Activated gamma-delta T cell treated with Interleukin-2 at 50 U/mL for 16 hours (primary cell): ENCODE results near the gene RELB.

Experiments
- DNase-seq: peaks from one replicate; pipeline ENCODE4 v3.0.0-alpha.2; 2020

Gene RELB

DNA sequence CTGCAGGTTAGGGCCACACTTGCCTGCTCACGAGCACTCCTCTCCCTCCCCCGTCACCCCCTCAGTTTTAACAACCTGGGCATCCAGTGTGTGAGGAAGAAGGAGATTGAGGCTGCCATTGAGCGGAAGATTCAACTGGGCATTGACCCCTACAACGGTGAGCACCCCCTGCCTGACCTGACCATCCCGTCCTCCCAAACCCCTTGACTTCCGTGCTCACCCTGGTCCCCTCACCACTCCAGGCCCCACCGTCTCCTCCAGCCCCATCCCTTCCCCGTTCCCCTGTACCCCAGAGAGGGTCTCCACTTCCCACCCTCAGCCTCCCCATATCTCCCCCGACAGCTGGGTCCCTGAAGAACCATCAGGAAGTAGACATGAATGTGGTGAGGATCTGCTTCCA, 24.0 kb downstream of the RELB start:
- DNase-seq, result no peak

DNA sequence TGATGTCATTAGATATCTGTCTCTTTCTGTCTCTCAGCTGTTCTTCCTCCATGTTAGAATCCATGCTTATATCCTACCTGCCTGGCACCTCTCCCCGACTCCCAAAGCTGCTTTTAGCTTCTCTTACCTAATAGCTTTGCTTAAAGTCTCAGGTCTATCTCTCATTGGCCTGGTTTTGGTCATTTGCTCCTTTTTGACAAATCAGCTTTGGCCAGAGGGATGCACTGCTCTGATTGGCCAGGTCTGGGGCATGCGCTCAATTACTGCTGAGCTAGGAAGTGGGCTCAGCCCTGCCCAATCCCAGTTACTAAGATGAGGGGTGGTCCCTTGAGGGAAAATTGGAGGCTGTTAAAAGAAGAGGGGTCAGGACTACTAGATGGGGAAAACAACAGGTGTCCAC, 26.1 kb downstream of the RELB start:
- DNase-seq, result no peak

DNA sequence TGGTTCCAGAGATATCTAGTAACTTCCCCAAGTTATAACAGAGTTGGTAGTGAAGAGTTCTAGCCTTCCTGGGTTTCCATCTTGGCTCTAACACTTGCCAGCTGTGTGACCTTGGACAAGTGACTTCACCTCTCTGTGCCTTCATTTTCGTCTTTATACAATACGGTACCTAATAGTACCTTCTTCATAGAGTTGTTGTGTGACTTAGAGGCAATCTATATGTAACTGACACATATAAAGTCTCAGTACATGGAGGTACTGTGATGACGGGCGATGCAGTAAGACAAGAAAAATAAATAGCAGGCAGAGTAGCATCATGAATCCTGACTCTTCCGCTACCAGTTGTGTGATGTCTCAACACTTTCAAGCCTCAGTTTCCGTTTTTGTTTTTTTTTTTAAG, 29.6 kb downstream of the RELB start:
- DNase-seq, result no peak

DNA sequence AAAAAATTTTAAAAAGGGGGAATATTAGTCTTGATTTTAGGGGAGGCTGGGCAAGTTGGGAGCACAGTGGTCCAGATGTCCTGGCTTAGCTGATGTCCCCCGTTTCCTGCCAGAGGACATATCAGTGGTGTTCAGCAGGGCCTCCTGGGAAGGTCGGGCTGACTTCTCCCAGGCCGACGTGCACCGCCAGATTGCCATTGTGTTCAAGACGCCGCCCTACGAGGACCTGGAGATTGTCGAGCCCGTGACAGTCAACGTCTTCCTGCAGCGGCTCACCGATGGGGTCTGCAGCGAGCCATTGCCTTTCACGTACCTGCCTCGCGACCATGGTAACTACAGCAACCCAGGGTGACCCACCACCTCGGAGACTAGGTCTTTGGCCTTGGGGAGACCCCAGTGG, 31.2 kb downstream of the RELB start:
- no peak for DNase-seq

DNA sequence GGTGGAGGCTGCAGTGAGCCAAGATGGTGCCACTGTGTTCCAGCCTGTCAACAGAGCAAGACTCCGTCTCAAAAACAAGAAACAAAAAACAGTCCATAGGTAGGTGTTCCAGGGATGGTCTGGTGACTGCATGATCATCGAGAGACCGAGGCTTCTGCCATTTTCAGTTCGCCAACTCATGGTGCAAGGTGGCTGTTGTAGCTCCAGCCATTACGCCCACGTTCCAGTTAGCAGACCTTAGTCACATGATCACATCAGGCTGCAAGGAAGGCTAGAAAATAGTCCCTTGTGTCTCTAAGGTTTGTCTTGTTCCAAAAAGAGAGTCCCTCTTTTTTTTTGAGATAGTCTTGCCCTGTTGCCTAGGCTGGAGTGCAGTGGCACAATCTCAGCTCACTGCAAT, 34.5 kb downstream of the RELB start:
- no peak for DNase-seq

DNA sequence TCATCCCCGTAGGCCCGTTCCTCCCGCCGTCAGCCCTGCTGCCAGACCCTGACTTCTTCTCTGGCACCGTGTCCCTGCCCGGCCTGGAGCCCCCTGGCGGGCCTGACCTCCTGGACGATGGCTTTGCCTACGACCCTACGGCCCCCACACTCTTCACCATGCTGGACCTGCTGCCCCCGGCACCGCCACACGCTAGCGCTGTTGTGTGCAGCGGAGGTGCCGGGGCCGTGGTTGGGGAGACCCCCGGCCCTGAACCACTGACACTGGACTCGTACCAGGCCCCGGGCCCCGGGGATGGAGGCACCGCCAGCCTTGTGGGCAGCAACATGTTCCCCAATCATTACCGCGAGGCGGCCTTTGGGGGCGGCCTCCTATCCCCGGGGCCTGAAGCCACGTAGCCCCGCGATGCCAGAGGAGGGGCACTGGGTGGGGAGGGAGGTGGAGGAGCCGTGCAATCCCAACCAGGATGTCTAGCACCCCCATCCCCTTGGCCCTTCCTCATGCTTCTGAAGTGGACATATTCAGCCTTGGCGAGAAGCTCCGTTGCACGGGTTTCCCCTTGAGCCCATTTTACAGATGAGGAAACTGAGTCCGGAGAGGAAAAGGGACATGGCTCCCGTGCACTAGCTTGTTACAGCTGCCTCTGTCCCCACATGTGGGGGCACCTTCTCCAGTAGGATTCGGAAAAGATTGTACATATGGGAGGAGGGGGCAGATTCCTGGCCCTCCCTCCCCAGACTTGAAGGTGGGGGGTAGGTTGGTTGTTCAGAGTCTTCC, 36.3 kb downstream of the RELB start:
- DNase-seq, result no peak

DNA sequence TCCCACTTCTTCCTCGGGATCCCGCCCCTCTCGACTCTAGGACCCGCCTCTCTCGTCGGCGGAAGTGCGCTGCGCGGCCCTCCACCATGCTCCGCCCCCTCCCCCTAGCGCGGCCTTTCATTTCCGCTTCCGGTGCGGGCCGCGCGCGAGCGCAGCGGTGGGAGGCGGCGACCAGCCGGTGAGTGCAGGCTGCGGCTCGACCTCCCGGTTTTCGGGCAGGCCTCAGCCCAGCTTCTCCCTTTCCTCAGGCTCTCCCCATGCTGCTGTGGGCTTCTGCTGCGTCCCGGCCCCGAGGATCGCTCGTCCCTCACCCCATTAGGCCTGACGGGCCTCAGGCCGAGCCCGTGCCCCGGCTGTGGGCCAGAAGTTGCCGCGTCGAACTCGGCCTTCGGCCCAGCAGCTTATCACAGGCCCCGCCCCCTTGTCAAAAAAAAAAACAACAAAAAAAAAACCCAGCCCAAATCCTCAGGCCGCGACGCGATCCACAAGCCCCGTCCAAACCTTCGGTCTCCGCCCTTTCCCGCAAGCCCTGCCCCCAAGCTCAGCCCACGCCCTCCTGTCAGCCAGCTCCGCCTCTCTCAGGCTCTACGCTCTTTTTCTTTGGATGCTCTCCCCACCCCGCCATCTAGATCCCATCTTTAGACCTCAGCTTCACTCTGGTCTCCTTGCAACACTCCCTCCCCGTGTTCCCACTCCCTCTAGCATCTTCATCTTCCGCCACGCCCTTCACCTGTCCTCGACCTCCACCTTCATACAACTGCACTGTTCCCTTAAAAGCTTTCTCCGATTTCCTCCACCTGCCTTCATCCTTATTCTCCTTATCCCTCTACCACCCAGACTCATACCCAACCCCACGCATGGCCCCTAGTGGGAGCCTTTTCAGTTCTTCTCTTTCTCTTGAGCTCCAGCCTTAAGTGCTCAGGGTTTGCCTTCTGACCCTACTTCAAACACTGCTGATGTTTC, 37.9 kb downstream of the RELB start, which contains the start of gene CLASRP:
TSS of gene CLASRP (plus strand) at position 115 of the 963 bp plus-strand sequence. CDS start 1,168 bp downstream, outside the sequence.
- peak; percentile 87 for DNase-seq

DNA sequence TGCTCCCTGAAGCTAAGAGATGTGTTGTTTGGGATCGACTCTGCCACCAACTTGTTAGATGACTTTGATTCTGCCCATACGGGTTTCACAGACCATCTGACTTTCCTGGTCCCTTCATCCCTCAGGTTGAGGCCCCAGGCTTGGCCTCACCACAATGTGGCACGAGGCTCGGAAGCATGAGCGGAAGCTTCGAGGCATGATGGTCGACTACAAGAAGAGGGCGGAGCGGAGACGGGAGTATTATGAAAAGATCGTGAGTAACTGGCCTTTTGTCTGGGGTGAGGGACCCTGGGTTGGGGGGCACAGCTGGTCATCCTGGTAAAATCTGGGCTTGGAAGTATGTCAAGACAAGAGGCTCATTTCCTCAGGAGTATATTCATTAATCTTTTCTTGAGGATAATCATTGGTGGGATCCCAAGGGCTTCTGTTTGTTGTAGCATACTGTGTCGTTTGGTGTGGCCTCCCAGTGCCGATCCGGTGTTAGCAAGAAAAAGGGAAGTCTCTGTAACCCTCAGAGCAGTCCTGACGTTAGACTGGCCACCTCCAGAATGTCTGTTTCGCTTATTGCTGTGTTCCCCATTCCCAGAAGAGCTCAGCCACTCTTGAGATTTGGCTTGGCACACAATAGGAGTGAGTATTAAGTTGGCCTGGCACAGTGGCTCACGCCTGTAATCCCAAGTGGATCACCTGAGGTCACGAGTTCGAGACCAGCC, 39.0 kb downstream of the RELB start:
- DNase-seq, result no peak

DNA sequence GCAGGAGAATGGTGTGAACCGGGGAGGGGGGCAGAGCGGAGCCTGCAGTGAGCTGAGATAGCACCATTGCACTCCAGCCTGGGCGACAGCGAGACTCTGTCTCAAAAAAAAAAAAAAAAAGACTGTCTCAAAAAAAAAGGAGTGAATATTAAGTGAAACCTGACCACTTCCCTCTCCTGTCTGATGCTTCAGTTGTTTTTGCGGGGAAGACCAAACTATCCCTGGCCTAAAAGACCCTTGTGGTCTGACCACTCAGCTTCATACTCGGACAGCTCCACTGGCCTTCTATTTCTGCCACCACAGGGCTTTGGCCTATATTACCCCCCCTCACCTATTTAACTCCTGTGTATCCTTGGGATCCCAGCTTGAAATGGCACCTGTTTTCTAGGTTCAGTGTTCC, 39.9 kb downstream of the RELB start:
- no peak for DNase-seq

DNA sequence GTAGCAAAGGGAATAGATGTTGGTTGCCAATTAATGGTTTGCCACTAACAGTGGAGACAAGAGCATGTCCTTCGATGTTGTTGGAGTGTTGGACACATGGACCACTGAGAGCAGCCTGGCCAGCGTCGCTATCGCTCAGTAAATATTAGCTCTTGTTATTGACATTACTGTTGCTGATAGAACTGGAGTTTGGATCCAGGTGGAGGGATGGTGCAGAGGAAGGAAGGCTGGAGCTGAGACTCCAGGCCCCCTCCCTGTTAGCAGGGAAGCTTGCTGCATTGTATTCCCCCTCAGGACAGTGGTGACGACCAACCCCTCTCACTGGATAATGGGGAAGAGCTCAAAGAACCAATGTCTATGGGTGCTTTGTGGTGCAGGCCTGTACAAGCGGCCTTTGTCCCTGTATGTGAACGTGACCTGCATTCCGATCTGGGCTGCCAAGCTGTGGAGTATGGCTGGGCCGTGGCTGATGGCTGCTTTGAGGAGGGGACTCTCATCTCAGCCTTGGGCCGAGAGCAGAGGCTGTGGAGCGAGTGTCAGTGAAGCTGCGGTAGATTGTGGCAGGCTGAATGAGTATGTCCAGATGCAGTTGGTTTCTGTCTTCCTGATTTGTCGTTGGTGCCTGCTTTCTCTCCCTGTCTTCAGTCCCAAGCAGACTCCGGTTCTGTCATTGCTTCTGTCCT, 44.5 kb downstream of the RELB start:
- DNase-seq, result no peak

DNA sequence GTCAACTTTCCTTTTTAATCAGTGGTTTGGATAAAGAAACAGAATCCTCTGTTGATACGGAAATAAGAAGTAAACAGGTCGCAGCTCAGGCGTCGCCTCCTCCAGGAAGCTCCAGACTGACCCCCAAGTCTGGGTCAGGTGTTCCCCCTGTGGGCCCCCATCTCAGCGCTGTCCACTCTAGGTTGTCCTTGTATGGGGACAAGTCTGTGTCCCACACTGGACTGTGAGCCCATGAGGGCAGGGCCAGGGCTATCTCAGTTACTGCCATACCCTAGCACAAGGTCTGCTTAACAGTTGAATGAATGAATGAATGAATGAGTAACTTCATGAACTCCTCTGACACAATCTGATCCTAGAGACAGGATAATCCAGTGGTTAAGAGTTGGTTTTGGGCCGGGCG, 45.1 kb downstream of the RELB start:
- no peak for DNase-seq

DNA sequence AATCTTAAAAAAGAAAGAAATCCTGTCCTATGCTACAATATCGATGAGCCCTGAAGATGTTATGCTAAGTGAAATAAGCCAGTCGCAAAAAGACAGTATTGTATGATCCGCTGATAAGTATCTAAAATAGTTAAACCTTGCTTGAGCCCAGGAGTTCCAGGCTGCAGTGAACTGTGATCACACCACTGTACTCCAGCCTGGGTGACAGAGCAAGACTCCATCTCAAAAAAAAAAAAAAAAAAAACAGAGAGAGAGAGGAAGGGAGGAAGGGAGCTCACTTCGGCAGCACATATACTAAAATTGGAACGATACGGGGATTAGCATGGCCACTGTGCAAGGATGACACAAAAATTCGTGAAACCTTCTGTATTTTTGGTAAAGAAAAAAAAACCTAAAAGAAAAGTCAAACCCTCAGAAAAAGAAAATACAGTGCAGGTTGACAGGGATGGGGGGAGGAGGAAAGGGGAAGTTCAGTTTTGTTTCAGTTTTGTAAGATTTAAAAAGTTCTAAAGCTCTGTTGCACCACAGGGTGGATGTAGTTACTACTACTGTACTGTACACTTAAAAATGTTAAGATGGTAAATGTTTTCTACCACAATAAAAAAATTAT, 46.0 kb downstream of the RELB start:
- DNase-seq, result no peak

DNA sequence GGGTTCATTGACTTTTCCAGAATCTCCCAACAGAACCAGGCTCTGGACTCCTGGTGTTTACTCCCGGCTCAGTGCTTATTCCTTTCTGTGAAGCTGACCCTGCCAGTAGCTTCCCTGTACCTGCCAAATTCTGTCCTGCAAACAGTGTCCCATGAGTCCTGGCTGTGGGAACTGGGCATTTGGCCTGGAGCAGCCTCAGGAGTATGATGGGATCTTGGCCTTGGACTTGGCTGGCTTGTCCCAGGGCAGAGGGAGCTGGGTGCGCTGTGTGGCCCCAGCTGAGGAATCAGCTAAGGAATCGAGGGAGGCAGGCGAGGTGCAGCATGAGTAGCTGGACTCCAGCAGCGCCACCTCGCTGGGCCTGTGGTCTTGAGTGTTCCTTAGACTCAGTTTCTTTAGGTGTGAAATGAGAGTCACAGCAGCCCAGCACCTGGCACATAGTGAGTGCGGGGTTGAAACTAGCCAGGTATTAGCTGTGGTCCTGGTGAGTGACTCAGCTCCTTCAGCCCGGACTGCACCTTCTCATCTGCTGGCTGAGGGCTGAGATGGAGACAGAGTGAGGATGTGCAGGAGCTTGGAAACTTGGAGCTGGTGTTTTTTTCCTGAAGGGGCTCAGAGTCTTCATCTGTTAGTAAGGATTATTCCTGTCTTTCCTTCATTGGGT, 47.9 kb downstream of the RELB start:
- DNase-seq, result no peak

DNA sequence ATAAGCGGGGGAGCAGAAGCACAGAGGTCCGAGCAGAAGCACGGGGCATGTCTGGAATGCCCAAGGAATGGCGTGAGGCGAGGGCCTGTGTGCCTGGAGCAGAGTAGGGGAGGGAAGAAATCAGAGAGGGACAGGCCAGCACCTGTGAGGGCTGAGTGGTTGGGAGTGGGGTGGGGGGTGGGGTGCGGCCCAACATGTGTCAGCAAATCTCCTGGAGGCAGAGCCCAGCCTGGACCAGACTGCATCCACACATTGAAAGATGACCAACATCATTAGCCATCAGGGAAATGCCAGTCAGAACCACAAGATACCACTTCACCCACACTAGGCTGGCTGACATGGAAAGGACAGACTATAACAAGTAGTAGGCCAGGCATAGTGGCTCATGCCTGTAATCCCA, 48.8 kb downstream of the RELB start:
- DNase-seq, result no peak

DNA sequence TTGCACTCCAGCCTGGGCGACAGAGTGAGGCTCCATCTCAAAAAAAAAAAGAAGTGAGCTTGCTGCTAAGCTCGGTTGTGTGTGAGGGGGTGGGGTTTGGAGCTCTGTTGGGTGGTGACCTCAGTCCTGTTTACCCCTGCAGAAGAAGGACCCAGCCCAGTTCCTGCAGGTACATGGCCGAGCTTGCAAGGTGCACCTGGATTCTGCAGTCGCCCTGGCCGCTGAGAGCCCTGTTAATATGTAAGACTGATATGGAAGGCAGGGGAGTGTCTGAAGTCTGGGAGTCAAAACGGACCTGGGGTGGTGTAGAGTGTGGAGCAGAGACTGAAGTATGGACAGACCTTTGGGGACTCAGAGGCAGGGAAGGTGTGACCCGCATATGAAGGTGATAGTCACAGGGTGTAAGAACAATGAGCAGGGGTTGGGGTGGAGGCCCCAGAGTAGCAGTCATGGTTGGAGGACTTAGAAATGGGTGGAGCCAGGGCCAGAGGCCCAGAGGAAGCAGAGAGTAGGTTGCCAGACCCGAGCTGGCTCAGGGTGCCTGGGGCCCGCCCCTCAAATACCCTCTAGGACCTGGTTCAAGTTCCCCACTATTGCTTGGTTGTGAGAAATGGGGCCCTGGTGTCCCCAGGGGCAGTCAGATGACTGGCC, 50.8 kb downstream of the RELB start:
- no peak for DNase-seq

DNA sequence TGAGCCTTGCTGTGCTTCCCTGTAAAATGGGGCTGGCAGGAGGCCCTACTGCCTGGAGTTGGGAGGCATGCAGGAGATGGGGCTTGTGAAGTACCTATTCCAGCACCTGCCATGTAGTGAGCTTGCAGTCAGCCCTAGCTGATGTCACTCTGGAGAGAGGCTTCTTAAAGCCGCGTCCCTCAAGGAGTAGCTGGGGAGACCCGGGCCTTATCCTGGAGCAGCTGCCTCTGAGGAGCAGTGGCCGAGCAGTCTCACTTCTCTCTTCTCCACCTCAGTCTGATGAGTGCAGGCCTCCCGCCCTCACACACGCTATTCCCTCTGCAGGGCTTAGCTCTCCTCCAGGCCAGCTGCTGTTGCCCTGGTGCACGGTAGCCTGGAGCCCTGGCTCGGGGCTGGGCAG, 55.6 kb downstream of the RELB start:
- no peak for DNase-seq

DNA sequence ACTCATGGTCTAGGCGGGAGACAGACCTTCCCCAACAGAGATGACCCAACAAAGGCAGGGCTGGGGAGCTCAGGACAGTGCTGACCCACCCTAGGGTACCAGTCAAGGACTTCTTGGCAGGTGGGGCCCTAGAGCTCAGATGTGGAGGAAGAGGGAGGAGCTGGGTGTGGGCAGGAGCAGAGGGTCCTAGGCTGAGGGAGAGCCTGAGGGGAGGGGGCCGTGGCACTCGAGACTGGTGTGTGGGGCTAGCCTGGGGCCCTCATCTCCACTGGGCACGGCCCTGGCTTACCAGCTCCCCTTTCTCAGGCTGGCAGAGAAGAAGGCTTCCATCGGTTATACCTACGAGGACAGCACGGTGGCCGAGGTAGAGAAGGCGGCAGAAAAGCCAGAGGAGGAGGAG, 56.2 kb downstream of the RELB start:
- DNase-seq, result no peak

DNA sequence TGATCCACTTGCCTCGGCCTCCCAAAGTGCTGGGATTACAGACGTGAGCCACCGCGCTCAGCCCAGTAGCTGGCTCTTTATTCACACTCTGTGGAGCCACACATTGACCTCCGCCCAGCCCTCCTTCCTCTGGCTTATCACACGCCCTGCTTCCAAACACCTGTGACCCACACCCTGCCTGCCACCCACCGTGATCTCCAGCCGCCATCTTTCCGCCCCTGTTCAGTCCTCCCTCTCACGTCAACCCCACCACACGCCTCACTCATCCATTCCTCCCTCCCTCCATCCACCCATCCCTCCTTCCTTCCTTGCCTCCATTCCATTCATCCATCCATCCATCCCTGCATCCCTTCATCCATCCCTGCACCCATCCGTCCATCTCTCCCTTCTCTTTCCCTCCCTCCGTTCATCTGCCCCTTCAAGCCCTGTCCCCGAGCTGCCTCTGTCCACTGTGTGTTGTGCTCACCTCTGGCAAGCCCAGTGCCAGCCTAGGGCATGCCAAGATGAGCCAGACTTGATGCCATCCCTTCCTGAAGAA, 57.4 kb downstream of the RELB start:
- DNase-seq, result no peak

DNA sequence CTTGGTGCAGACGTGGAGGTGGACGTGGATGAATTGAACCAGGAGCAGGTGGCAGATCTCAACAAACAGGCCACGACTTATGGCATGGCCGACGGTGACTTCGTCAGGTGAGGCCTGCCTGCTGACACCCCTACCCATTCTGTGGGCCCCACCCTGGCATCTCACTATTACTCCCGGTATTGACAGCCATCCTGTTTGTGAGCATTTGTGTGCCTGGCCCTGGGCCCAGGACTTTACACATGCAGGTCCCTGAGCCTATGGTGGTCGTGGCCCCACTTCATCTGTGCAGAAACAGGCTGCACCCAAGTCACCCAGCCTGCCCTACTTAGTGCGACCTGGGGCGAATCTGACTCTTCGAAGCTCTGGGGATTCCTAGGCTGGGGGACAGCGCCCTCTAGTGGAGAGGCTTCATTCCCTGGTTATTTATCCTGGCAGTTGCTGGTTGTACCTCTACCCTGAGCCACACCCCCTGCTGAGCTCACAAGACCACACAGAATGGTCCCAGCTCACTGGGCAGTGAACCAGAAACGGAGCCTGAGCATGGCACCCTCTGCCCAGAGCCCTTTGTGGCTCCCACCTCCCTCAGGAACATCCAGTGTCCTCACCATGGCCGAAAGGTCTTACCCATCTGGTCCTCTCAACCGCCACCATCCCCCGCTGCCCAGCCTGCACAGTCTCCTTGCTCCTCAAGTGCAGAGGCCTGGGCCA, 58.1 kb downstream of the RELB start:
- peak; percentile 86 for DNase-seq

DNA sequence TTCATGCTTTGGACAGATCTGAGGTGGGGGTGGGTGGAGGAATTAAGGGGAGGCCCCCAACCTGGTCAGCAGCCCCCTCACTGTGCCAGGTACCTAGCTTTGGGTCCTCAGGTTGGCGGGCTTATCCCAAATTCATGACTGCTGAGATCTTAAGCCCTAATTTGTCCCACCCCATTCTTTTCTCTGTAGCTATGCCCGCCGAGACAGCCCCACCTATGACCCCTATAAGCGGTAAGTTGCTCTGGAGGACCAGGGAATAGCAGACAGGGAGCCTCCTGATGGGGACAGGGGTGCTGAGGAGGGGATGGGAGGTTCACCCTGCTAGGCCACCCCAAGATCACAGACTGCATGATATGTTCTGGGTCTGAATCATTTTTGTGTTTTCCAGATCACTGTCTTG, 60.7 kb downstream of the RELB start:
- no peak for DNase-seq
